SK-N-SH treated with all-trans-retinoic acid at 6 μM for 48 hours (cell line): ENCODE data around the gene BTBD17.

Source experiments
- CREB5 ChIP-seq: fragments of 250-450 bp; sonication (Bioruptor Pico); IDR thresholded peaks from 2 replicates; pipeline ENCODE4 v1.5.1; 2020; ENCODE audit warnings: low read depth, mild to moderate bottlenecking, moderate library complexity
- ISL1 ChIP-seq: fragments of 250-450 bp; sonication (Bioruptor Pico); IDR thresholded peaks from 2 replicates; pipeline ENCODE4 v2.1.2; 2022; ENCODE audit warnings: mild to moderate bottlenecking, moderate library complexity
- RARB ChIP-seq: fragments of 250-450 bp; sonication (Bioruptor Pico); IDR thresholded peaks from 2 replicates; pipeline ENCODE4 v1.8.0; 2021; ENCODE audit warnings: mild to moderate bottlenecking, moderate library complexity
- TSHZ2 ChIP-seq: fragments of 250-450 bp; sonication (Bioruptor Pico); IDR thresholded peaks from 2 replicates; pipeline ENCODE4 v1.5.0; 2020; ENCODE audit warnings: mild to moderate bottlenecking, moderate library complexity
- ZNF70 ChIP-seq: fragments of 450-650 bp; formaldehyde crosslinking; IDR thresholded peaks from 2 replicates; pipeline ENCODE4 v1.5.0; 2020; ENCODE audit warnings: mild to moderate bottlenecking, moderate library complexity
- TF ChIP-seq, protein P1 (sequence below): fragments of 250-450 bp; sonication (Bioruptor Pico); IDR thresholded peaks from 2 replicates; pipeline ENCODE4 v1.8.0; 2020; ENCODE audit warnings: mild to moderate bottlenecking, moderate library complexity, borderline replicate concordance

GRCh38 chr17:74410001-74410443, 48.4 kb upstream of the BTBD17 start:
- no peak for TF ChIP-seq RARB (CRISPR knock-in tag)
- no peak for TF ChIP-seq CREB5
- no peak for TF ChIP-seq ISL1 (CRISPR knock-in tag)
- no peak for TF ChIP-seq TSHZ2 (CRISPR knock-in tag)
- TF ChIP-seq, protein P1, sequence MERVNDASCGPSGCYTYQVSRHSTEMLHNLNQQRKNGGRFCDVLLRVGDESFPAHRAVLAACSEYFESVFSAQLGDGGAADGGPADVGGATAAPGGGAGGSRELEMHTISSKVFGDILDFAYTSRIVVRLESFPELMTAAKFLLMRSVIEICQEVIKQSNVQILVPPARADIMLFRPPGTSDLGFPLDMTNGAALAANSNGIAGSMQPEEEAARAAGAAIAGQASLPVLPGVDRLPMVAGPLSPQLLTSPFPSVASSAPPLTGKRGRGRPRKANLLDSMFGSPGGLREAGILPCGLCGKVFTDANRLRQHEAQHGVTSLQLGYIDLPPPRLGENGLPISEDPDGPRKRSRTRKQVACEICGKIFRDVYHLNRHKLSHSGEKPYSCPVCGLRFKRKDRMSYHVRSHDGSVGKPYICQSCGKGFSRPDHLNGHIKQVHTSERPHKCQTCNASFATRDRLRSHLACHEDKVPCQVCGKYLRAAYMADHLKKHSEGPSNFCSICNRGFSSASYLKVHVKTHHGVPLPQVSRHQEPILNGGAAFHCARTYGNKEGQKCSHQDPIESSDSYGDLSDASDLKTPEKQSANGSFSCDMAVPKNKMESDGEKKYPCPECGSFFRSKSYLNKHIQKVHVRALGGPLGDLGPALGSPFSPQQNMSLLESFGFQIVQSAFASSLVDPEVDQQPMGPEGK = no peak
- TF ChIP-seq ZNF70 (CRISPR knock-in tag) = no peak
